HCT116 (cell line): Measurements from ENCODE around the gene TPM2. TPM values are rescaled to one million over a fixed set of nuclear protein-coding genes. Genes with fewer than 3 reads are reported as not detected.

ENCODE experiments used
- ATAC-seq: fragments of 200-7000 bp; cut with Tn5 transposase; 2 replicates; pipeline ENCODE4 v1.9.1; 2020; ENCODE audit warnings: mild to moderate bottlenecking, moderate library complexity
- BruUV-seq: library from RNA; stranded (reverse); fragments of 400-500 nt; replicated peaks from 2 replicates; lab custom pipeline; 2021; lab: Mats Ljungman, UMichigan
- CTCF ChIA-PET: fragments of 300-600 bp; sonication (Branson Sonifier 250); formaldehyde crosslinking; loops from one replicate; lab custom pipeline; 2021; ENCODE audit warnings: antibody characterized with exemption; lab: Charles Lee
- POLR2A ChIA-PET: fragments of 300-600, 350-600 bp; sonication (Branson Sonifier 250); formaldehyde crosslinking; loops from one replicate; lab custom pipeline; 2021; ENCODE audit warnings: antibody characterized with exemption; lab: Charles Lee
- RAD21 ChIA-PET, 2 experiments: fragments of 300-600 bp; sonication (Branson Sonifier 250); formaldehyde crosslinking; loops; one replicate each; lab custom pipeline; 2023; ENCODE audit warnings: low total read pairs in 2 of 2; ENCODE audit not compliant: uncharacterized antibody in 2 of 2, unreplicated experiment in 2 of 2, low non-redundant PET in 1 of 2; lab: Charles Lee
- DNase-seq: peaks from one replicate; pipeline ENCODE4 v3.0.0-alpha.2; 2010; ENCODE audit warnings: low read depth, low spot score
- H2AFZ ChIP-seq: fragments of 200-600 bp; shearing (Covaris generic), sonication (generic); 2 replicates; pipeline ENCODE4 v1.6.1; 2017; ENCODE audit warnings: low read depth, mixed run types, mixed read lengths, antibody characterized with exemption, low read length; ENCODE audit not compliant: poor library complexity, severe bottlenecking
- H3K27ac ChIP-seq: 2 replicates; pipeline ENCODE4 v1.5.1; 2012; ENCODE audit warnings: low read depth, low read length
- H3K27me3 ChIP-seq: fragments of 200-600 bp; sonication (generic); 2 replicates; pipeline ENCODE4 v1.6.1; 2016; ENCODE audit warnings: mixed run types, low read length, mixed read lengths; ENCODE audit not compliant: insufficient read depth
- H3K36me3 ChIP-seq, 2 experiments: fragments of 200-500 bp in 1 of 2; fragments of 200-600 bp in 1 of 2; sonication (Bioruptor generic) in 1 of 2; sonication (generic) in 1 of 2; 2 replicates each; pipeline versions ENCODE4 v1.5.1 to v1.6.1; 2014 to 2016; ENCODE audit warnings: low read length in 2 of 2, inconsistent platforms in 1 of 2, mixed read lengths in 1 of 2, mixed run types in 1 of 2; ENCODE audit not compliant: insufficient read depth in 2 of 2, control insufficient read depth in 1 of 2
- H3K4me1 ChIP-seq, 2 experiments: fragments of 200-600 bp in 1 of 2; sonication (generic) in 1 of 2; 2 replicates each; pipeline versions ENCODE4 v1.5.1 to v1.6.1; 2012 to 2017; ENCODE audit warnings: low read length in 2 of 2, inconsistent platforms in 1 of 2, mild to moderate bottlenecking in 1 of 2, mixed read lengths in 1 of 2, mixed run types in 1 of 2, moderate library complexity in 1 of 2; ENCODE audit not compliant: insufficient read depth in 2 of 2, control insufficient read depth in 1 of 2
- H3K4me2 ChIP-seq: fragments of 200-600 bp; sonication (generic); 2 replicates; pipeline ENCODE4 v1.6.1; 2017; ENCODE audit warnings: mixed run types, low read length, mixed read lengths
- H3K4me3 ChIP-seq, 2 experiments: fragments of 200-600 bp in 1 of 2; sonication (generic) in 1 of 2; replicated peaks in 1 of 2; 2 replicates each; pipeline ENCODE4 v1.5.1; 2011 to 2016; ENCODE audit warnings: low read length in 2 of 2, control low read depth in 1 of 2, low read depth in 1 of 2, mild to moderate bottlenecking in 1 of 2, mixed read lengths in 1 of 2, mixed run types in 1 of 2
- H3K79me2 ChIP-seq: fragments of 200-600 bp; sonication (generic); 2 replicates; pipeline ENCODE4 v1.6.1; 2017; ENCODE audit warnings: mild to moderate bottlenecking, mixed run types, low read length, moderate library complexity, mixed read lengths; ENCODE audit not compliant: insufficient read depth
- H3K9ac ChIP-seq: fragments of 200-600 bp; sonication (generic); 2 replicates; pipeline ENCODE4 v1.6.1; 2016; ENCODE audit warnings: low read length, mixed read lengths
- H3K9me2 ChIP-seq: fragments of 200-600 bp; sonication (generic), shearing (Covaris generic); 2 replicates; pipeline ENCODE4 v1.6.1; 2017; ENCODE audit warnings: mixed run types, mild to moderate bottlenecking, moderate library complexity; ENCODE audit not compliant: insufficient read depth
- H3K9me3 ChIP-seq, 2 experiments: fragments of 200-500 bp in 1 of 2; fragments of 200-600 bp in 1 of 2; sonication (Bioruptor generic) in 1 of 2; sonication (generic) in 1 of 2; 2 replicates each; pipeline ENCODE4 v1.6.1; 2014 to 2017; ENCODE audit warnings: low read length in 2 of 2, mixed read lengths in 2 of 2, inconsistent platforms in 1 of 2, low read depth in 1 of 2, mild to moderate bottlenecking in 1 of 2, mixed run types in 1 of 2, moderate library complexity in 1 of 2; ENCODE audit not compliant: control insufficient read depth in 1 of 2, insufficient read depth in 1 of 2
- H4K20me1 ChIP-seq: fragments of 200-600 bp; sonication (generic), shearing (Covaris generic); 2 replicates; pipeline ENCODE4 v1.6.1; 2017; ENCODE audit warnings: mixed run types, mild to moderate bottlenecking, moderate library complexity; ENCODE audit not compliant: insufficient read depth
- CBX3 ChIP-seq: IDR thresholded peaks from 2 replicates; pipeline ENCODE4 v1.6.1; 2012; ENCODE audit warnings: low read depth
- JUND ChIP-seq: IDR thresholded peaks from 2 replicates; pipeline ENCODE4 v1.6.1; 2012
- POLR2A ChIP-seq: IDR thresholded peaks from 2 replicates; pipeline ENCODE4 v1.7.0; 2011; ENCODE audit warnings: borderline replicate concordance; ENCODE audit not compliant: insufficient read depth, insufficient read length; ENCODE audit errors: extremely low read depth
- POLR2AphosphoS5 ChIP-seq: IDR thresholded peaks from 2 replicates; pipeline ENCODE4 v1.6.1; 2011; ENCODE audit warnings: mild to moderate bottlenecking, low read depth, low read length, moderate library complexity
- RAD21 ChIP-seq: IDR thresholded peaks from 2 replicates; pipeline ENCODE4 v1.6.1; 2012; ENCODE audit warnings: low read depth, mild to moderate bottlenecking
- SIN3A ChIP-seq: IDR thresholded peaks from 2 replicates; pipeline ENCODE4 v1.6.1; 2012; ENCODE audit warnings: low read depth
- SRF ChIP-seq: IDR thresholded peaks from 2 replicates; pipeline ENCODE4 v1.6.1; 2012; ENCODE audit warnings: low read depth
- TCF7L2 ChIP-seq: IDR thresholded peaks from 2 replicates; pipeline ENCODE4 v1.7.0; 2011; ENCODE audit warnings: borderline replicate concordance, inconsistent platforms; ENCODE audit not compliant: insufficient read depth, insufficient read length; ENCODE audit errors: extremely low read depth
- YY1 ChIP-seq: IDR thresholded peaks from 2 replicates; pipeline ENCODE4 v1.6.1; 2011; ENCODE audit warnings: low read length, low read depth, moderate library complexity, mild to moderate bottlenecking; ENCODE audit not compliant: insufficient replicate concordance; ENCODE audit errors: extremely low read depth
- ZFX ChIP-seq: fragments of 450-650 bp; IDR thresholded peaks from 2 replicates; pipeline ENCODE4 v1.6.1; 2017
- intact Hi-C: fragments of 100-400 bp; cut with micrococcal nuclease; formaldehyde crosslinking; loops from 2 replicates; pipeline ENCODE4 v1.10.0; 2022
- total RNA-seq: library from RNA; stranded (reverse); gene quantifications from one replicate; pipeline ENCODE4 v1.2.1, GENCODE V29; 2021; ENCODE audit not compliant: unreplicated experiment
- TF ChIP-seq, protein P1 (sequence below): IDR thresholded peaks from 2 replicates; pipeline ENCODE4 v1.6.1; 2012
- TF ChIP-seq, protein P2 (sequence below): IDR thresholded peaks from 2 replicates; pipeline ENCODE4 v1.6.1; 2012; ENCODE audit warnings: low read depth
- TF ChIP-seq, protein P3 (sequence below): IDR thresholded peaks from 2 replicates; pipeline ENCODE4 v1.6.1; 2012
- TF ChIP-seq, protein P4 (sequence below), 3 experiments: fragments of 200-600 bp in 1 of 3; sonication (generic) in 1 of 3; IDR thresholded peaks in 2 of 3; conservative IDR thresholded peaks in 1 of 3; 2 replicates each; pipeline ENCODE4 v1.5.1; 2012 to 2017; ENCODE audit warnings: low read depth in 2 of 3, low read length in 2 of 3, antibody characterized with exemption in 1 of 3, borderline replicate concordance in 1 of 3, control low read depth in 1 of 3, mild to moderate bottlenecking in 1 of 3, mixed read lengths in 1 of 3, mixed run types in 1 of 3, moderate library complexity in 1 of 3; ENCODE audit not compliant: insufficient read depth in 1 of 3
- TF ChIP-seq, protein P5 (sequence below): IDR thresholded peaks from 2 replicates; pipeline ENCODE4 v1.6.1; 2011; ENCODE audit warnings: mild to moderate bottlenecking, low read length, moderate library complexity; ENCODE audit not compliant: insufficient replicate concordance; ENCODE audit errors: extremely low read depth

The TPM2 gene
- total RNA-seq, 1 experiment from 2014 or later = 278 TPM

DNA sequence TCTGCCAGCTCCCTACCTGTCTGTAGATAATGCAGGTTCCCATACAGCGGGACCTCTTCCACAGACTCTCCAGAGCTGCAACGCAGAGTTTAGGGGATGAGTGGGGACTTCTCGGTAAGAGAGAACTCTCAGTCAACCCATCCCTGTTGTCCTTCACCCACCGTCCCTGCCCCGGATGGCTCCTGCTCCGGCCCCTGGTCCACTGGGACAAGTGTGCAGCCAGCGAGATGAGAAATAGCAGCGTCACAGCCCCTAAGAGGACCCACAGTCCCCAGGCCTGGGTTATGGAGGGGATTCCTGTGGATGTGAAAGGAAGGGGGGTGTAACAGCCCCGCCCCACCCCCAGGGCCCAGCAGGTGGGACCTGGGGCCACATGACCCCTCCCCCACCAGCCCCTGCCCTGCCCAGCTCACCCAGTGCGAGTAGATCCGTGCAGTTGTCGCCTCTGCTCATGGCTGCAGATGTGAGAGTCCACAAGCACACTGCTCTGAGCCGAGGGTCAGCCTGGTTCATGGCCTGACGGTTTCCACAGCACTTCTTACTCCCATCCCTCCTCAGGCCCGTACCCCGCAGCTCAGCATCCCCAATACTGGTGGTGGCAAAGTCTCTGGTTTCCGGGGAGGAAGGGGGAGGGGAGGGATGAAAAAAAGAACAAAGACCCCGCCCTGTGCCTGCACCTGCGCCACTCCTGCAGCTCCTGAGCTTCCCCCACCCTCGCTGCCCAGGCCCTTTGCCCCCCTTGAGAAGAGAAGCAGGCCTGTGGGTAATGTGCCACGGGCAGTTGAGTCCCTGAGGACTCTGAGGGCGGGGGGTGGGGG lies 39.2 kb downstream of the TPM2 start, which contains the start of gene SIT1:
TSS of gene SIT1 (minus strand) at position 591 of the 818 bp plus-strand sequence. CDS start at position 513, 78 bp downstream.
- Histone ChIP-seq H3K9me3 (no peaks in the 10 kb centered on the region), H3K9ac (no peak within 1 kb of the TSS), H3K4me1 (peaks cover 6 to 28% of the 10 kb centered on the region in 2 experiments; a peak in 3 of 4 replicates), H2AFZ (no peak within 1 kb of the TSS), H3K9me2 (no peaks in the 10 kb centered on the region), H3K27me3 (no peaks in the 10 kb centered on the region), H3K27ac (no peak within 1 kb of the TSS), H3K36me3 (no peaks in the 10 kb centered on the region), H3K4me2 (no peak within 1 kb of the TSS), H4K20me1 (no peaks in the 10 kb centered on the region), H3K79me2 (no peaks in the 10 kb centered on the region), H3K4me3 (no peak within 1 kb of the TSS)
- ChIA-PET CTCF (no interaction called here), POLR2A (no interaction called here), RAD21 (no interaction called here)
- TF ChIP-seq ZFX = no peak
- TF ChIP-seq JUND = no peak
- TF ChIP-seq SIN3A = no peak
- TF ChIP-seq CBX3 = no peak
- TF ChIP-seq SRF = no peak
- TF ChIP-seq, protein P1, sequence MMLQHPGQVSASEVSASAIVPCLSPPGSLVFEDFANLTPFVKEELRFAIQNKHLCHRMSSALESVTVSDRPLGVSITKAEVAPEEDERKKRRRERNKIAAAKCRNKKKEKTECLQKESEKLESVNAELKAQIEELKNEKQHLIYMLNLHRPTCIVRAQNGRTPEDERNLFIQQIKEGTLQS = no peak
- no peak for TF ChIP-seq YY1
- no peak for TF ChIP-seq RAD21
- TF ChIP-seq TCF7L2 = no peak
- no peak for TF ChIP-seq POLR2AphosphoS5
- TF ChIP-seq, protein P2, sequence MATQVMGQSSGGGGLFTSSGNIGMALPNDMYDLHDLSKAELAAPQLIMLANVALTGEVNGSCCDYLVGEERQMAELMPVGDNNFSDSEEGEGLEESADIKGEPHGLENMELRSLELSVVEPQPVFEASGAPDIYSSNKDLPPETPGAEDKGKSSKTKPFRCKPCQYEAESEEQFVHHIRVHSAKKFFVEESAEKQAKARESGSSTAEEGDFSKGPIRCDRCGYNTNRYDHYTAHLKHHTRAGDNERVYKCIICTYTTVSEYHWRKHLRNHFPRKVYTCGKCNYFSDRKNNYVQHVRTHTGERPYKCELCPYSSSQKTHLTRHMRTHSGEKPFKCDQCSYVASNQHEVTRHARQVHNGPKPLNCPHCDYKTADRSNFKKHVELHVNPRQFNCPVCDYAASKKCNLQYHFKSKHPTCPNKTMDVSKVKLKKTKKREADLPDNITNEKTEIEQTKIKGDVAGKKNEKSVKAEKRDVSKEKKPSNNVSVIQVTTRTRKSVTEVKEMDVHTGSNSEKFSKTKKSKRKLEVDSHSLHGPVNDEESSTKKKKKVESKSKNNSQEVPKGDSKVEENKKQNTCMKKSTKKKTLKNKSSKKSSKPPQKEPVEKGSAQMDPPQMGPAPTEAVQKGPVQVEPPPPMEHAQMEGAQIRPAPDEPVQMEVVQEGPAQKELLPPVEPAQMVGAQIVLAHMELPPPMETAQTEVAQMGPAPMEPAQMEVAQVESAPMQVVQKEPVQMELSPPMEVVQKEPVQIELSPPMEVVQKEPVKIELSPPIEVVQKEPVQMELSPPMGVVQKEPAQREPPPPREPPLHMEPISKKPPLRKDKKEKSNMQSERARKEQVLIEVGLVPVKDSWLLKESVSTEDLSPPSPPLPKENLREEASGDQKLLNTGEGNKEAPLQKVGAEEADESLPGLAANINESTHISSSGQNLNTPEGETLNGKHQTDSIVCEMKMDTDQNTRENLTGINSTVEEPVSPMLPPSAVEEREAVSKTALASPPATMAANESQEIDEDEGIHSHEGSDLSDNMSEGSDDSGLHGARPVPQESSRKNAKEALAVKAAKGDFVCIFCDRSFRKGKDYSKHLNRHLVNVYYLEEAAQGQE = no peak
- no peak for TF ChIP-seq POLR2A
- TF ChIP-seq, protein P3, sequence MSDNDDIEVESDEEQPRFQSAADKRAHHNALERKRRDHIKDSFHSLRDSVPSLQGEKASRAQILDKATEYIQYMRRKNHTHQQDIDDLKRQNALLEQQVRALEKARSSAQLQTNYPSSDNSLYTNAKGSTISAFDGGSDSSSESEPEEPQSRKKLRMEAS = no peak
- TF ChIP-seq, protein P4, sequence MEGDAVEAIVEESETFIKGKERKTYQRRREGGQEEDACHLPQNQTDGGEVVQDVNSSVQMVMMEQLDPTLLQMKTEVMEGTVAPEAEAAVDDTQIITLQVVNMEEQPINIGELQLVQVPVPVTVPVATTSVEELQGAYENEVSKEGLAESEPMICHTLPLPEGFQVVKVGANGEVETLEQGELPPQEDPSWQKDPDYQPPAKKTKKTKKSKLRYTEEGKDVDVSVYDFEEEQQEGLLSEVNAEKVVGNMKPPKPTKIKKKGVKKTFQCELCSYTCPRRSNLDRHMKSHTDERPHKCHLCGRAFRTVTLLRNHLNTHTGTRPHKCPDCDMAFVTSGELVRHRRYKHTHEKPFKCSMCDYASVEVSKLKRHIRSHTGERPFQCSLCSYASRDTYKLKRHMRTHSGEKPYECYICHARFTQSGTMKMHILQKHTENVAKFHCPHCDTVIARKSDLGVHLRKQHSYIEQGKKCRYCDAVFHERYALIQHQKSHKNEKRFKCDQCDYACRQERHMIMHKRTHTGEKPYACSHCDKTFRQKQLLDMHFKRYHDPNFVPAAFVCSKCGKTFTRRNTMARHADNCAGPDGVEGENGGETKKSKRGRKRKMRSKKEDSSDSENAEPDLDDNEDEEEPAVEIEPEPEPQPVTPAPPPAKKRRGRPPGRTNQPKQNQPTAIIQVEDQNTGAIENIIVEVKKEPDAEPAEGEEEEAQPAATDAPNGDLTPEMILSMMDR (IDR thresholded peaks at IDR 0.05 in 2 of 3, conservative IDR thresholded peaks at IDR 0.05 in 1 of 3; ENCODE audit: borderline replicate concordance in 1 of 3, insufficient read depth in 1 of 3, low read depth in 2 of 3, low read length in 2 of 3) = no peak
- TF ChIP-seq, protein P5, sequence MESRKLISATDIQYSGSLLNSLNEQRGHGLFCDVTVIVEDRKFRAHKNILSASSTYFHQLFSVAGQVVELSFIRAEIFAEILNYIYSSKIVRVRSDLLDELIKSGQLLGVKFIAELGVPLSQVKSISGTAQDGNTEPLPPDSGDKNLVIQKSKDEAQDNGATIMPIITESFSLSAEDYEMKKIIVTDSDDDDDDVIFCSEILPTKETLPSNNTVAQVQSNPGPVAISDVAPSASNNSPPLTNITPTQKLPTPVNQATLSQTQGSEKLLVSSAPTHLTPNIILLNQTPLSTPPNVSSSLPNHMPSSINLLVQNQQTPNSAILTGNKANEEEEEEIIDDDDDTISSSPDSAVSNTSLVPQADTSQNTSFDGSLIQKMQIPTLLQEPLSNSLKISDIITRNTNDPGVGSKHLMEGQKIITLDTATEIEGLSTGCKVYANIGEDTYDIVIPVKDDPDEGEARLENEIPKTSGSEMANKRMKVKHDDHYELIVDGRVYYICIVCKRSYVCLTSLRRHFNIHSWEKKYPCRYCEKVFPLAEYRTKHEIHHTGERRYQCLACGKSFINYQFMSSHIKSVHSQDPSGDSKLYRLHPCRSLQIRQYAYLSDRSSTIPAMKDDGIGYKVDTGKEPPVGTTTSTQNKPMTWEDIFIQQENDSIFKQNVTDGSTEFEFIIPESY = no peak
- intact Hi-C loops = loop anchor here (10.0 kb wide), 1 partner anchor 536 kb away; the partner anchor contains the start of gene ATOSB
- BruUV-seq = no TSS peak
- no peak for ATAC-seq
- DNase-seq = no peak
